GM18502 (cell line): ENCODE measurements around the gene GLTPD2.

Experiments
- ATAC-seq: cut with Tn5 transposase; IDR thresholded peaks from one replicate; pipeline ENCODE4 v1.9.1; 2021; ENCODE audit warnings: mild to moderate bottlenecking; ENCODE audit not compliant: unreplicated experiment, poor library complexity

Gene GLTPD2

DNA sequence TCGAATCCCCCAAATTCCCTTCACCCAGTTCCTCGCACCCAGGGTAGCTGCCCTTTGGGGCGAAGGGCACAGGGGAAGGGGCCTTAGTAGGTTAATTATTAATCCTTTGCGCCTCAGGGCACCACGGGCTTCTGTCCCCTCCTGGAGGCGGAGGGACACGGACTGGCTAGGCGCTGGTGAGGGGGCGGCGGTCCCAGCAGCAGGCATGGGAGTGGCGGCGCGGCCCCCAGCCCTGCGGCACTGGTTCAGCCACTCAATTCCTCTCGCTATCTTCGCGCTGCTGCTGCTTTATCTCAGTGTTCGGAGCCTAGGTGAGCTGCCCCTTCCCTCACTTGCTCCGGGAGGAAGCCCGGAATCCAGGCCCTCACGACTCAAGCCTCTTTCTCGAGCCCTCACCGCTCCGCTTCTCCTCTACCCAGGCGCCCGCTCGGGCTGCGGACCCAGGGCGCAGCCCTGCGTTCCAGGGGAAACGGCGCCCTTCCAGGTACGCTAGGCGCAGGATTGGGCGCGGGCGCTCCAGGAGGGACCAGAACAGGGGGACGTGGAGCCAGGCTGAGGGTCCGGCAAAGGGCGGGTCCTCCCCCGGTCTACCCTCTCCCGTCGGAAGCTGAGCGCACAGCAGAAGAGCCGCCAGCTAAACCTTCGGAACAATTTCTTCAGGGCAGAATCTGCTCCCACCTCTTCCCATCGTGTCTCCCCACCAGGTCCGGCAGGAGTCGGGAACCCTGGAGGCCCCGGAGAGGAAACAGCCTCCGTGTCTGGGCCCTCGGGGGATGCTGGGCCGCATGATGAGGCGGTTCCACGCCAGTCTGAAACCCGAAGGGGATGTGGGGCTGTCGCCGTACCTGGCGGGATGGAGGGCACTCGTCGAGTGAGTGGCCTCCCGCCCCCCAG lies at the start of gene GLTPD2:
Gene GLTPD2, plus strand, starts transcription at position 158 of the 894 bp plus-strand sequence. Its CDS starts 48 bp downstream, at position 206.
- ATAC-seq = no peak

DNA sequence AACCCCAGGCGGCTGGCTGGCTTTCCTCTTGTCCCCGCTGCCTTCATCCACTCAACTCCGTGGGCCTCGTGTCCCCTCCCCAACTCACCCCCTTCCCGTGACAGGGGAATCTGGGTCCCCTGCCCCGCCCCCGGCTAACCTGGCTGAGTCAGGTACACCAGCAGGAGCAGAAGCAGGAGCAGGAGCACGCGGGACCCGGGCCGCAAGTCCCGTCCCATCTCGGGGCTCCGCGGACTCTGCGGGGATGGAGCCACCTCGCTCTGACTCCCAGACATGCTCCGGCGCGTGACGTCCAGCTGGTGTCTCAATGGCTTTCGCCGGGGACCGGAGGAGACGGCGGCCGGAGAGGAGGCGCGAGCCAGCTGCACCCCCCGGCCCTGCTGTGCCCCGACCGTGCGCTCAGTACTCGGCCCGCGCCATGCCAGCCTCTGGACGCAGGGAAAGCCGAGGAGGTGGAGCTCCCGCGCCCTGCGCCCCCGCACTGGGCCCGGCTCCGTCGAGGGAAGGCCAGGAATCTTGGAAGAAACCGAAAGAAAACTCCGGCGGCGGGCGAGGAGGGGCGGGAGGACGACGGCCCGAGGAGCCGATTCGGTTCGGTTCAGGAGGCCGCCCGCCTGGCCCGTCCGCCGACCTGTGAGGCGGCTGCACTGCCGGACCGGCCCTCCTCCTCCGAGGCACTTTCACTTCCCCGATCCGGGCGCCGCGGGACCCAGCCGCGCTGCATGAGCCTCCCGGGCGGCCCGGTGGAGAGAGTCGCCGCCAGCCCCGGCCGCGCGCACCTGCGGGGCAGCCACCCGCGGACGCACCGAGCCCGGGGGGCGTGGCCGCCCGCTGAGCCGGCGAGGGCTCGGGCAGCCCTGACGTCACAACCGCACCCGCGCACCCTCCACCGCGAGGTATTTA lies 49.4 kb upstream of the GLTPD2 start, which contains the start of the genes CXCL16 and ZMYND15:
Gene CXCL16, minus strand, starts transcription at position 807 of the 903 bp plus-strand sequence. Its CDS starts 589 bp downstream, at position 218.
Gene ZMYND15, plus strand, starts transcription at position 712 of the 903 bp plus-strand sequence. CDS start 716 bp downstream, outside the sequence.
- ATAC-seq = peak; percentile 48

DNA sequence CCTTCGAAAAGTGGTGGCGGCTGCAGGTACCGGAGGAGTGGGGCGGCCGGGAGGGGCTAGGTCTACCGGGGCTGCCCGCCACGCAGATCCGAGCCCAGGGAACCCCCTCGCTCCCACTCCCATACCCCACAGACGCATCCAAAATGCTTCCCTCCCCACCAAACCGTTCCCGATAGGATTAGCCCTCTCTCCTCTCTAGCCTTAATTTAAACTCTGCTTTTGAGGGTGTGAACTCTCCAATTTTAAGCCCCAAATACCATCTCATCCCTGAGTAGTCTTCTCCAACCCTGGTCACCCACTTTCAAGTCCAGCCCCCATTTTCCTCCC lies 48.8 kb upstream of the GLTPD2 start:
- no peak for ATAC-seq

DNA sequence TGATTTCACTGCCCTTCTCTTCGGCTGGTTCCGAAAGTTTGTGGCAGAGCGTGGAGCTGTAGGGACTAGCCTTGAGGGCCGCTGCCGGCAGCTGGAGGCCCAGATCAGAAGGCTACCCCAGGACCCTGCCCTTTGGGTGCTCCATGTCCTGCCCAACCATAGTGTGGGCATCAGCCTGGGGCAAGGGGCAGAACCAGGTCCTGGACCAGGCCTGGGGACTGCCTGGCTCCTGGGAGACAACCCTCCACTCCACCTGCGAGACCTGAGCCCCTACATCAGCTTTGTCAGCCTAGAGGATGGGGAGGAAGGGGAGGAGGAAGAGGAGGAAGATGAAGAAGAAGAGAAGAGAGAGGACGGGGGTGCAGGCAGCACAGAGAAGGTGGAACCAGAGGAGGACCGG lies 48.2 kb upstream of the GLTPD2 start:
- no peak for ATAC-seq

DNA sequence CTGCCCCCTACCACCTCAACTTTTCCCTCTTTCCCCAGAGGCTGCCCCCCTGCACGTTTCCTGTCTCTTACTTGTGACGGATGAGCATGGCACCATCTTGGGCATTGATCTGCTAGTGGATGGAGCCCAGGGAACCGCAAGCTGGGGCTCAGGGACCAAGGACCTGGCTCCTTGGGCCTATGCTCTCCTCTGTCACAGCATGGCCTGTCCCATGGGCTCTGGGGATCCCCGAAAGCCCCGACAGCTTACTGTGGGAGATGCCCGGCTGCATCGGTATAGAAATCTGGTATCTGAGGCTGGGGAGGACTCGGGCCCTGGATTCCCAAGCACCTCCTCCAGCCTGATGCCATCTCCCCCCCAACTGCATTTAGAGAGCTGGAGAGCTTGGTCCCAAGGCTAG lies 47.2 kb upstream of the GLTPD2 start:
- no peak for ATAC-seq

DNA sequence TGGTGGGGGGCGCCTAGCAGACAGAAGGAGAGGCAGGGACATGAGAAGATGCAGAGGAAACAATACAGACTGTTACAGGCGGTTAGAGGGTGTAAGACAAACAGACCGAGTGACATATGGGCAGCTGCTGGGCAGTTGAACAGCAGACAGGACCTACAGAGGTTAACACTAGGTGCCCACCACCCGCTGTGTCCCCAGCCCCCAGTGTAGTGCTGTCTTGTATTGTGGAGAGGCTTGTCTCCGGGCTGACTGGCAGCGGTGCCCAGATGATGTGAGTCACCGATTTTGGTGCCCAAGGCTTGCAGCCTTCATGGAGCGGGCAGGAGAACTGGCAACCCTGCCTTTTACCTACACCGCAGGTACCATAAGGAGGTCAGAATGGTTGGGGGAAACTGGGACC lies 46.6 kb upstream of the GLTPD2 start:
- no peak for ATAC-seq

DNA sequence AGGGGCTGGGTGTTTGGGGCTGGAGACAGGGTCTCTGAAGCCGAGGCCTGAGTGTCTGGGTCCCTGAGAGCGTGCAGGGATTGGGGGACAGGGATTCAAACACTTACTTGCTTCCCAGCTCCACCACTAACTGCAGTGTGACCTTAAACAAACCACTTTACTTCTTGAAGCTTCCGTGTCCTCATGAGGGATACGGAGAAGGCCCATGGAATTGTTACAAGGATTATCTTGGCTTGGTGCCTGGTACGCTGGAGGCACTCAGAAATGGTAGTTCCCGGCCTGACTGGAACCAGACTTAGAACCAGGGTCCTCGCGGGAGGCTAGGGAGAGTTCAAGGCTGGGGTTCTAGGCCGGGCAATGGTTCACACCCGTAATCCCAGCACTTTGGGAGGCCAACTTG lies 46.1 kb upstream of the GLTPD2 start:
- ATAC-seq = no peak

DNA sequence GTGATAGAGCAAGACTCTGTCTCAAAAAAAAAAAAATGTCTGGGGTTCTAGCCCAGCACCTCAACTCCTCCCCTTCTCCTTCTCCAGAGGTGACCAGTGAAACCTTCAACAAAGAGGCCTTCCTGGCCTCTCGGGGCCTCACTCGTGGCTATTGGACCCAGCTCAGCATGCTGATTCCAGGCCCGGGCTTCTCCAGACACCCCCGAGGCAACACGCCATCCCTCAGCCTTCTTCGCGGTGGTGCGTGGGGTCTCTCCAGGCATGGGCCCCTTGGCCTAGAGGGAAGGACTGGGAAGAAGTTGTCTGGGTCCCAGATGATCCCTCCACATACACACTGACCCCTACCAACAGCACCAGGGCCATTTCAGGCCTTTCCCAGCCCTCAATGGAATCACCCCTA lies 45.5 kb upstream of the GLTPD2 start:
- no peak for ATAC-seq

DNA sequence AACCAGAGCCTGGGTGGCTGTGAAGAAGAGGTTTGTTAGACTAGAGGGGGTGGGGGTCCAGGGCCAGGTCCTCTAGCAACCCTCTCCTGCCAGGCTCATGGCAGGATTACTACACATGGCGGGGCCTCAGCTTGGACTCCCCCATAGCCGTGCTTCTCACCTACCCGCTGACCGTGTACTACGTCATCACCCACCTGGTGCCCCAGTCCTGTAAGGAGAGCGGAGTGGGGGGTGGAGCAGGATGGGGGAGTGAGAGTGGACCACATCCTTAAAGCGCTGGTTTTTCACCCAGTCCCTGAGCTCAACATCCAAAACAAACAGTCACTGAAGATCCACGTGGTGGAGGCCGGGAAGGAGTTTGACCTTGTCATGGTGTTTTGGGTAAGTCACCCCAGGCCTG lies 44.9 kb upstream of the GLTPD2 start:
- ATAC-seq = no peak

DNA sequence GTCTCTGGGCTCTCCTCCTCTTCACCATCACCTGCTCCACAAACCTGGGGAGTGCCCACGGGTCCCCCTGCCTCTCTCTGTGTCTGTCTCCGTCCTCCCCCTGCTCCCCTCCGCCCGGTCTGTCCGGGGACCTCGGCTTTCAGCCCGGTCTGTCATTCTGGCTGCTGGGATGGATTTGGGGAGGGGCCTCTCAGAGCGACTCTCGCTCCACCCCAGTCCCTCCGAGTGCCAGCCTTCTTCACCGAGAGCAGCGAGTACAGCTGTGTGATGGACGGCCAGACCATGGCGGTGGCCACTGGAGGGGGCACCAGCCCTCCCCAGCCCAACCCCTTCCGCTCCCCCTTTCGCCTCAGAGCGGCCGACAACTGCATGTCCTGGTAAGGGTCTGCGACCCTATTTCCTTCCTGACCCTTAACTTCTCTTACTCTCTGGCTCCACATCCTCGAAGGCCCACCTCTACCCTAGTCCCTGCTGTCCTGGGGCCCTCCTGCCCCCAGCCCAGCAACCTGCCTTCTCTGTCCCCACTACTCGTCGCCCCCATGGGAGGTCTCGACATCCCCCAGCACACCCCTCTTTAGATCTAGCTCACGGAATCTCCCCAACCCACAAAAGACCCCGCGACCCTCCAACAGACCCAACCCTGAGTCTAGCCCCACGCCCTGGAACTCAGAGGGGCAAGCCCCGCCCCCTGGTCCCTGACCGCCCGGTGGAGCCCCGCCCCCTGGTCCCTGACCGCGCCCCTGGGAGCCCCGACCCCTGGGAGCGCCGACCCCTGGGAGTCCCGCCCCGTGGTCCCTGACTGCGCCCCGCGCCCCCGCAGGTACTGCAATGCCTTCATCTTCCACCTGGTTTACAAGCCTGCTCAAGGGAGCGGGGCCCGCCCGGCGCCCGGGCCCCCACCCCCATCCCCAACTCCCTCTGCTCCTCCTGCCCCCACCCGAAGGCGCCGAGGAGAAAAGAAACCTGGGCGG lies 43.5 kb upstream of the GLTPD2 start:
- ATAC-seq = no peak

DNA sequence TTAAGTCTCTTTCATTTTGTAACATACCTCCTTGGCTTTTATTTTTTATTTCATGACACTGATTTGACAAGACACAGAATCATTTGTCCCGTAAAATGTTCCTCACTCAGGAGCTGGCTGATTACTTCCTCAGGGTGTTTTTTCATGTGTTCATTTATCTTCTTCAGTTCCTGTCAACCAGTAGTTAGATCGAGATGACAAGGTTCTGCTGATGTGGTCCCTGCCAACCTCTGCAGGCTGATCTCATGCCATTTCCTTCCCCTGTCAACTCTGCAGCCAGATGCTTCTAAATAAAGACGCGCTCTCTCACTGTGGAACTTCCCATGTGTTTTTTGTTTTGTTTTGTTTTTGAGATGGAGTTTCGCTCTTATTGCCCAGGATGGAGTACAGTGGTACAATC lies 40.9 kb upstream of the GLTPD2 start:
- no peak for ATAC-seq

DNA sequence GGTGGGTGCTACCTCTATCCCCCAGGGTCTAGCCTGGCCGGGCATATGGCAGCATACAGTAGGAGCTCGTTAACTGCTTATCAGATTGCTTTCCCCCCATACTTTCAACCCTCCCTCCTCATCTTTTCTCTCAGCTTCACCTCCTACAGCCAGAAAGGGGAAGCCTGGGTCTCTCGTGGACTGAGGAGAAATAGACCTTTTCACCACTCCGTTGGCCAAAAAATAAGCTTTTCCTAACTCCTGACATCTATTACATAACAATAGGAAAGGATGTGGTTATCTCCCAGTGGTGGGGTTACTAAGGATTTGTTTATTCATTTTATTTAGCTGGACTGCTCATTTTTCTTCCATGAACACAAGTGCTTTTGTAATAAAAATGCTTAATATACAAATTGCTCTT lies 40.1 kb upstream of the GLTPD2 start:
- ATAC-seq = no peak

DNA sequence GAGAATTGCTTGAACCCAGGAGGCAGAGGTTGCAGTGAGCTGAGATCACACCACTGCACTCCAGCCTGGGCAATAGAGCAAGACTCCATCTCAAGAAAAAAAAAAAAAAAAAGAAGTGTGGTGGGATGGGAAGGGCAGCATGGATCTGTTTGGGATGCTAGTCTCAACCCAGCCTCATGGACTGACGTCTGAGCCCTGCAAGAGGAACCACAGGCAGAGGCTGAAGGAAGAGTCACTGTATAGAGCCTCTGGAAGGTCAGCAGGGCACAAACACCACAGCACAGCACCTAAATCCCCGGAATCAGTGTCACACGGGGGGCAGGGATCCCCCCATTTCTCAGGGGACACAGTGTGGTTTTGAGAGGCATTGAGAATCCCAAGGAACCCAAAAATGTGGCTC lies 38.2 kb upstream of the GLTPD2 start:
- ATAC-seq = no peak

DNA sequence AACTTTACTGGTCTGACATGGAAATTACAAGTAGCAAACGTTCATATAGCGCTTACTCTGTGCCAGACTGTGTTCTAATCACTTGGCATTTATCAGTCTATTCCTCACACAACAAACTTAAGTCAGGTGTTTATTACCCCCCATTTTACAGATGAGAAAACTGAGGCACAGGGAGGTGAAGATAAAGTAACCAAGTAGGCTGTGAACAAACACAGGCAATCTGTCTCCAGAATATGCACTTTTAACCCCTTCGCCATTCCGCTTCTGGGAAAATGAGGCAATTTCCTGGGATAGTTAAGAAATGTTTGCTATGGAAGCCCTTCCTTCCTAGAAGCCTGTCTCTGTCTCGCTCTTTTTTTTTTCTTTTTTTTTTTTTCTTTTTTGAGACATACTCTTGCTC lies 36.8 kb upstream of the GLTPD2 start:
- ATAC-seq = no peak

DNA sequence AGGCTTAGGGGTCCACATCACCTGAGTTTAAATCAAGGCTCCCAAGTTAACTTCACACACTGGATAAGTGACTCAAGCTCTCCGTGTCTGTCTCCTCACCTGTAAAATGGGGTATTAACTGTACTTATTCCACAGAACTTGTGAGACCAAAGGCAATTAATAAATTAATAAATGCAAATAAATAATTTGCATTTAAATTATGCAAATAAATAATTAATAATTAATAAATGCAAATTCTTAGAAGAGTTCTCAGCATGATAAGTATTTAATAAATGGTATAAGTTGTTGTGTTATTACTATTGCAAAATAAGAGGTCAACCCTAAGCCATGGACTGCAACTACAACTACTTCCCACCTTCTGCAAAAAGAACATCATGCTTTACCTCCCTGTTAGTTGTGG lies 35.4 kb upstream of the GLTPD2 start:
- no peak for ATAC-seq

DNA sequence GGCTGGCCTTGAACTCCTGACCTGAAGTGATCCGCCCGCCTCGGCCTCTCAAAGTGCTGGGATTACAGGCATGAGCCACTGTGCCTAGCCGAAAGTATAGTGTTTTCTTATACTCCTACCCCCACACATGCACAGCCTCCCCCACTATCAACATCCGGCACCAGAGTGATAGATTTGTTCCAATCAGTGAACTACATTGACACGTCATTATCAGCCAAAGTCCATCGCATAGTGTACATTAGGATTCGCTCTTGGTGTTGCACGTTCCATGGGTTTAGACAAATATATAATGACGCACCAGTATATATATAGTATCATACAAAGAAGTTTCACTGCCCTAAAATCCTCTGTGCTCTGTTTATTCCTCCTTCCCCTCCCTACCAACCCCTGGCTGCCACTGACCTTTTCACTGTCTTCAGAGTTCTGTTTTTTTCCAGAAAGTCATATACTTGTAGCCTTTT lies 29.0 kb upstream of the GLTPD2 start:
- ATAC-seq = no peak

DNA sequence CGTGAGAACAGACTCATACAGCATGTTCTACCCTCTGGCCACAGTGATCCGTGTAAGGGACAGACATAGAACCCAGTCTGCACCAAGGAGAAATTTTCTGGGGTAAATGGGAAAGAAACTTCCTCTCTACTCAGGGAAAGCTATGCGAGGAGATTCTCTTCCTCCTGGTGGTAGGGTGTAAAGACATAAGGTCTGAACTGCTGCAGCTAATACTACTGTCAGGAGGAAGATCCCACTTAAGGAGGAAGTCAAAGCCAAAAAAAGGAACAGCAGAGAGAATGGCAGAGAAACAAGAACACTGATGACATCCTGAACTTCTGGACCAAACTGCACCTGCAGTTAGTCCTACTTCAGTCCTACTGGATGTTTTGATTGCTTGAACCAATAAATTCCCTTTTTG lies 24.2 kb upstream of the GLTPD2 start:
- ATAC-seq = no peak

DNA sequence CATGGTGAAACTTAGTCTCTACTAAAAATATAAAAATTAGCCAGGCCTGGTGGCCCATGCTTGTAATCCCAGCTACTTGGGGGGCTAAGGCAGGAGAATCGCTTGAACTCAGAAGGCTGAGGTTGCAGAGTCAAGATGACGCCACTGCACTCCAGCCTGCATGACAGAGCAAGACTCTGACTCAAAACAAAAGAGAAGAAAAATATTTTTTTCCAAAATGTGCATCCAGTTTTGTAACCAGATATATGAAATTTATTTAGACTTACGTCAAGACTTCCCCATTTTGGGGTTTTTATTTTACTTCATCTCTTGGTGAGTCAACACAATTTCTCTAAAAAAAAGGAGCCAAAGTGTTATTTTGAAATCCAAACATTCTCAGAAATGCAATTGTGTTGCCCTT lies 22.6 kb upstream of the GLTPD2 start:
- no peak for ATAC-seq

DNA sequence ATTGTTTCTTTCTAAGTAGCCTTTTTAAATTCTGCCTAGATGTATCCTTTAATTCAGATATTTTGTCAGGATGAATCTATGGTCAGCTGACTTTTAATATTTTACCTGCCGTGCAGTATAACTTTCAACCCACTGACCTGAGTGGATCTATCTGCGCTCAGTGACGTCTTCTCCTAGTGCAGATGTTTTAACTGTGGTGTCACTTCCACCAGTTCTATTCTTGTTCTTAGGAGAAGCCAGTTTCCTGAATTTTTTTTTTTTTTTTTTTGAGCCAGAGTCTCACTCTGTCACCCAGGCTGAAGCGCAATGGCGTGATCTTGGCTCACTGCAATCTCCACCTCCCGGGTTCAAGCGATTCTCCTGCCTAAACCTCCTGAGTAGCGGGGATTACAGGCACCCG lies 22.0 kb upstream of the GLTPD2 start:
- ATAC-seq = no peak

DNA sequence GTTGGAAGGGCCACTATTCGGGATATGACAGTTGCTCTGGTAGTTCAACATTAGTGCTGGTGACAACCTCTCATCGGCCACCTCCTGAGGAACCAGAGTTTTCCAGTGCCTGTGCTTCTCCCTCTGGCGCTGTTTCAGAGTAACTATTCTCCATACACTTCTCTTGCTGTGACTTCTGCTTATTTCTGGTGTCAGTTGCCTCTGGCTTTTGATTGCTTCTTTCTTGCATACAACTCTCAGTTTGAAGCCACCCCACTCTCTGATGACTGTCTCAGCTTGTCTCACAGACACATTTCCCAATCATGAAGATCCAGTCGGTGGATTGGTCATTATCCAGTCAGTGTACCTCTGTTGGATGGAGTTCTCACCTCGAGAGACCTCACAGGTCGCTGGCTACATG lies 20.5 kb upstream of the GLTPD2 start:
- no peak for ATAC-seq
